Spleen (tissue), 7 donors: Measurements from ENCODE around the gene TOM1L2.

Experiments
- POLR2A ChIP-seq, 3 donors: fragments of 450-650 bp; IDR thresholded peaks; one replicate each; pipeline ENCODE4 v1.5.1; 2017; ENCODE audit warnings: antibody characterized with exemption in 3 of 3, mild to moderate bottlenecking in 1 of 3
- TF ChIP-seq, protein P1 (sequence below), 11 experiments: fragments of 200-600 bp in 7 of 11; fragments of 450-650 bp in 4 of 11; sonication (generic) in 4 of 11; IDR thresholded peaks in 8 of 11; conservative IDR thresholded peaks in 3 of 11; 1 replicate in 7 of 11; 2 replicates in 4 of 11; pipeline versions ENCODE4 v1.4.0 to v1.8.0; 2016 to 2021; ENCODE audit warnings: antibody characterized with exemption in 11 of 11, inconsistent platforms in 4 of 11, mild to moderate bottlenecking in 1 of 11
- donor health status: DM: no; HTN: no; CAD: no; lungs with moderate emphysema.
- donor health status: DM: no; HTN: no; CAD: no.
- donor health status: DM: no; HTN: no; CAD: no.

DNA sequence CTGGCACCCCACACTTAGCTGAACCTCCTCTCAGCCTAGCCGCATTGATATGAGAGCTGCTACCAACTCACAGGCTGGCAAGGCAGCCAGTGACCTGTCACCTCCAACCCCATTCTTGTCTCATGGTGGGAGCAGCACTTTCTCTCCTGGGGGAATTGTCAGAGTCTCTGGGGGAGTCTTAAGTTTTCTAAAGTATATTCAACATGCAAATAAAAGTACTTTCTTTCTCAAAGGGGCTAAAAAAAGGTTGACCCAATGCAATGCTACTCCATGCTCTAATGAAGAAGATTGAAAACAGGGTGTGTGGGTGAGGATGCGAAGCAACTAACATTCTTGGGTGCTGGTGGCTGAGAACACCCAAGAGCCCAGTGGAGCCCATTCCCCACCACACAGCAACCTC, 82.3 kb downstream of the TOM1L2 start:
- TF ChIP-seq POLR2A (IDR thresholded peaks at IDR 0.05), result no peak
- TF ChIP-seq, protein P1, sequence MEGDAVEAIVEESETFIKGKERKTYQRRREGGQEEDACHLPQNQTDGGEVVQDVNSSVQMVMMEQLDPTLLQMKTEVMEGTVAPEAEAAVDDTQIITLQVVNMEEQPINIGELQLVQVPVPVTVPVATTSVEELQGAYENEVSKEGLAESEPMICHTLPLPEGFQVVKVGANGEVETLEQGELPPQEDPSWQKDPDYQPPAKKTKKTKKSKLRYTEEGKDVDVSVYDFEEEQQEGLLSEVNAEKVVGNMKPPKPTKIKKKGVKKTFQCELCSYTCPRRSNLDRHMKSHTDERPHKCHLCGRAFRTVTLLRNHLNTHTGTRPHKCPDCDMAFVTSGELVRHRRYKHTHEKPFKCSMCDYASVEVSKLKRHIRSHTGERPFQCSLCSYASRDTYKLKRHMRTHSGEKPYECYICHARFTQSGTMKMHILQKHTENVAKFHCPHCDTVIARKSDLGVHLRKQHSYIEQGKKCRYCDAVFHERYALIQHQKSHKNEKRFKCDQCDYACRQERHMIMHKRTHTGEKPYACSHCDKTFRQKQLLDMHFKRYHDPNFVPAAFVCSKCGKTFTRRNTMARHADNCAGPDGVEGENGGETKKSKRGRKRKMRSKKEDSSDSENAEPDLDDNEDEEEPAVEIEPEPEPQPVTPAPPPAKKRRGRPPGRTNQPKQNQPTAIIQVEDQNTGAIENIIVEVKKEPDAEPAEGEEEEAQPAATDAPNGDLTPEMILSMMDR (IDR thresholded peaks at IDR 0.05 in 8 of 11, conservative IDR thresholded peaks at IDR 0.05 in 3 of 11), result no peak
